GM12878 (cell line): ENCODE measurements around the gene CDH7. TPM values are rescaled to one million over a fixed set of nuclear protein-coding genes. Genes with fewer than 3 reads are reported as not detected.

Source experiments
- ATAC-seq: fragments of 200-7000 bp; cut with Tn5 transposase; 3 replicates; pipeline ENCODE4 v1.9.1; 2020; ENCODE audit warnings: mild to moderate bottlenecking, moderate library complexity
- BruUV-seq: library from RNA; stranded (reverse); fragments of 400-500 nt; replicated peaks from 2 replicates; lab custom pipeline; 2021; lab: Mats Ljungman, UMichigan
- CTCF ChIA-PET: fragments of 300-600 bp; sonication (Branson Sonifier 250); formaldehyde crosslinking; extraction: SDS; loops from one replicate; lab custom pipeline; 2021; ENCODE audit warnings: inconsistent platforms; lab: Yijun Ruan, JAX
- POLR2A ChIA-PET: fragments of 350-600 bp; formaldehyde crosslinking; extraction: SDS; loops from one replicate; lab custom pipeline; 2021; ENCODE audit warnings: inconsistent platforms; lab: Charles Lee
- RAD21 ChIA-PET: fragments of 300-600 bp; sonication (Branson Sonifier 250); formaldehyde crosslinking; loops from one replicate; lab custom pipeline; 2023; ENCODE audit warnings: antibody characterized with exemption; ENCODE audit not compliant: unreplicated experiment; lab: Charles Lee
- SMC1A ChIA-PET: fragments of 300-600 bp; sonication (Branson Sonifier 250); formaldehyde crosslinking; loops from one replicate; lab custom pipeline; 2023; ENCODE audit not compliant: unreplicated experiment, uncharacterized antibody; lab: Charles Lee
- DNase-seq: peaks from one replicate; pipeline ENCODE4 v3.0.0-alpha.2; 2011; ENCODE audit warnings: low read depth, low spot score
- FAIRE-seq: peaks from 3 replicates; lab custom pipeline; 2011; peaks lifted over from hg19 to GRCh38; lab: Jason Lieb, UNC
- H2AFZ ChIP-seq: 2 replicates; pipeline ENCODE4 v1.6.0; 2011; ENCODE audit warnings: low read depth, low read length, control low read depth; ENCODE audit not compliant: control insufficient read depth
- H3K27ac ChIP-seq: 2 replicates; pipeline ENCODE4 v1.5.1; 2011; ENCODE audit warnings: control low read depth; ENCODE audit not compliant: control insufficient read depth, insufficient read depth
- H3K27me3 ChIP-seq, 2 experiments: replicated peaks in 1 of 2; 2 replicates each; pipeline versions ENCODE4 v1.6.0 to v1.6.1; 2011; ENCODE audit warnings: low read length in 1 of 2; ENCODE audit not compliant: control insufficient read depth in 2 of 2, insufficient read depth in 2 of 2
- H3K36me3 ChIP-seq, 2 experiments: 2 replicates each; pipeline ENCODE4 v1.5.1; 2011; ENCODE audit warnings: low read length in 1 of 2; ENCODE audit not compliant: control insufficient read depth in 2 of 2, insufficient read depth in 2 of 2
- H3K4me1 ChIP-seq: 2 replicates; pipeline ENCODE4 v1.6.1; 2011; ENCODE audit warnings: mild to moderate bottlenecking, low read length, moderate library complexity, mixed read lengths; ENCODE audit not compliant: control insufficient read depth, insufficient read depth
- H3K4me2 ChIP-seq: 2 replicates; pipeline ENCODE4 v1.6.0; 2011; ENCODE audit warnings: control low read depth; ENCODE audit not compliant: control insufficient read depth, insufficient read depth
- H3K4me3 ChIP-seq: fragments of 200-600 bp; sonication (generic); 2 replicates; pipeline ENCODE4 v1.5.1; 2016
- H3K79me2 ChIP-seq: 2 replicates; pipeline ENCODE4 v1.6.0; 2011; ENCODE audit warnings: low read length; ENCODE audit not compliant: control insufficient read depth, insufficient read depth
- H3K9ac ChIP-seq: 2 replicates; pipeline ENCODE4 v1.8.0; 2011; ENCODE audit warnings: low read length, control low read depth, mixed read lengths; ENCODE audit not compliant: control insufficient read depth, insufficient read depth
- H3K9me3 ChIP-seq: replicated peaks from 3 replicates; pipeline ENCODE4 v1.5.1; 2011; ENCODE audit warnings: mild to moderate bottlenecking, low read length; ENCODE audit not compliant: control insufficient read depth, insufficient read depth
- H4K20me1 ChIP-seq: 2 replicates; pipeline ENCODE4 v1.6.0; 2011; ENCODE audit not compliant: control insufficient read depth, insufficient read depth
- BCL11A ChIP-seq: IDR thresholded peaks from 2 replicates; pipeline ENCODE4 v1.6.1; 2011; ENCODE audit warnings: low read depth, low read length
- BHLHE40 ChIP-seq, 2 experiments: fragments of 450-650 bp in 1 of 2; IDR thresholded peaks; 2 replicates each; pipeline ENCODE4 v1.6.1; 2011 to 2017; ENCODE audit warnings: low read depth in 2 of 2, borderline replicate concordance in 1 of 2, improper control_type of control experiment in 1 of 2, low read length in 1 of 2, mild to moderate bottlenecking in 1 of 2
- CBFB ChIP-seq: IDR thresholded peaks from 2 replicates; pipeline ENCODE4 v1.6.1; 2016; ENCODE audit warnings: antibody characterized with exemption, low read depth
- KAT2A ChIP-seq: conservative IDR thresholded peaks from 2 replicates; pipeline ENCODE4 v1.6.1; 2011; ENCODE audit warnings: low read depth, low read length; ENCODE audit not compliant: control insufficient read depth
- PAX5 ChIP-seq: IDR thresholded peaks from 2 replicates; pipeline ENCODE4 v1.6.1; 2011; ENCODE audit warnings: low read depth, low read length, borderline replicate concordance
- WGBS: methylation state at CpG from one replicate; pipeline ENCODE4 v1.1.6; 2016; ENCODE audit warnings: low lambda C conversion rate; ENCODE audit not compliant: insufficient replicate concordance, insufficient coverage; ENCODE audit errors: missing lambda C conversion rate; 5-methylcytosine and 5-hydroxymethylcytosine counted together
- in situ Hi-C: fragments of 300-500 bp; cut with MboI; formaldehyde crosslinking; loops from 9 replicates; pipeline ENCODE4 v1.14.3; 2018; ENCODE audit warnings: mixed read lengths
- intact Hi-C: fragments of 100-400 bp; cut with micrococcal nuclease; formaldehyde crosslinking; loops from one replicate; pipeline ENCODE4 v1.14.2; 2022; ENCODE audit not compliant: unreplicated experiment
- polyA plus RNA-seq, 11 experiments: library from polyadenylated mRNA; depleted of rRNA in 4 of 11; unstranded in 6 of 11; stranded (reverse) in 5 of 11; fragments of >200 nt; fragmentation: Nextera tagmentation in 4 of 11; fragmentation: Illumina TruSeq in 1 of 11; extraction: Ambion mirVana in 4 of 11; extraction: Trizol in 1 of 11; gene quantifications; 1 replicate in 1 of 11; 2 replicates in 10 of 11; pipeline versions ENCODE4 v1.2.1 to v1.2.3, GENCODE V29; 2011 to 2016; ENCODE audit warnings: inconsistent platforms in 2 of 11, missing spikeins in 2 of 11, low read depth in 1 of 11
- total RNA-seq, 4 experiments: library from RNA; depleted of rRNA in 3 of 4; stranded (reverse); fragments of >200 nt in 3 of 4; fragmentation: Illumina TruSeq in 1 of 4; extraction: Trizol in 1 of 4; gene quantifications; 2 replicates each; pipeline versions ENCODE4 v1.2.1 to v1.2.3, GENCODE V29; 2013 to 2021
- TF ChIP-seq, protein P1 (sequence below): IDR thresholded peaks from 2 replicates; pipeline ENCODE4 v1.6.1; 2011; ENCODE audit warnings: borderline replicate concordance, low read depth, mild to moderate bottlenecking, moderate library complexity, mixed read lengths, low read length; ENCODE audit not compliant: insufficient read depth; ENCODE audit errors: extremely low read length
- TF ChIP-seq, protein P2 (sequence below): fragments of 450-650 bp; IDR thresholded peaks from 2 replicates; pipeline ENCODE4 v1.6.1; 2016; ENCODE audit warnings: mild to moderate bottlenecking, moderate library complexity, borderline replicate concordance

Gene CDH7
- total and polyA plus RNA-seq, 10 of the 15 experiments (the other 5 are each of a cell fraction or from before 2014, with no cell fraction given) = 0.03 TPM; not detected in 9

DNA sequence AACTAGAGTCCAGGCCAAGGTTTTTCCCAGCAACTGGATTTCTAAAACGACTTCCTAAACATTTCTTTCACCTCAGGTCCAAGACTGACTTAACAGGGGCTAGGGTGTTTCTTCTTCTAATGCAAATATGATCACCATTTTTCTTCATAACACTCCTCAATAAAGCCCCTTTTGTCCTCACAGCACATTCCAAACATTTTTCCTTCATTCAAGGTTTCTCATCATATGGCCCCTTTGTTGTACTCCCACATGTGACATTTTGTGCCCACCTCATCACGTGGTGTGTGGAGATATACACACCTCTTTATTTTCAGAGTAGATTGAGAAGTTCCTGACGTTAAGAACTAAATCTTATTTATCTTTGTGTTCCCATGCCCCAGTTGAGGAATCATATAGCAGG lies 3.9 kb upstream of the CDH7 start (continued):
- TF ChIP-seq CBFB (no peak), PAX5 (no peak), BHLHE40 (IDR thresholded peaks at IDR 0.05; ENCODE audit: borderline replicate concordance in 1 of 2, low read depth in 2 of 2, low read length in 1 of 2) (no peak)

DNA sequence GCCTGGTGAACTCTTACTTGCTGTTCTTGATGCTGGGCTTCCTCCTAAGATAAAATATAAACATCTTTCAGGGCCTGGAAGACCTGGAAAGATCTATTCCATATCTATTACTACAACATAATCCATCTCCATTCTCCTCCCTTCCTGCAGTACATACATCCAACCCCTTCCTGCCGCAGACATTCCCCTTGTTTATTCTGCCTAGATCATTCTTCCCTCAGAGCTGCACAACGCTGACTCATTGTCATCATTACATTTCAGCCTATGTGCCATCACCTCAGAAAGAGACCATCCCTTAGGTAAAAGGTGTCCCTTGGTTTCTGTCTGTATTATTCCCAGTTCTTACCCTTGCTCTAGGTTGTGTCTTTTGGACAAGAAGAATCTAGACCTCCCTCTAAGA lies 2.5 kb upstream of the CDH7 start:
- H2AFZ ChIP-seq = no peak overlapping the region
- no peak overlapping the region for H3K9ac ChIP-seq
- H3K4me3 ChIP-seq = no peak overlapping the region
- H3K27me3 ChIP-seq = peaks cover 0 to 2% of the 10 kb centered on the region in 2 experiments; a peak in 2 of 4 replicates
- WGBS = 11% methylated on average over 2 of the region's 2 CpGs
- H3K9me3 ChIP-seq = no peaks in the 10 kb centered on the region
- DNase-seq (no peak), FAIRE-seq (no peak), ATAC-seq (no peak)
- in situ Hi-C loops (no loop called here), intact Hi-C loops (no loop called here)
- H3K79me2 ChIP-seq = no peaks in the 10 kb centered on the region
- SMC1A ChIA-PET = interaction anchor here (1.3 kb wide), 1 partner anchor 15 kb away, joined by 3 read pairs; no protein-coding TSS in a partner anchor
- POLR2A ChIA-PET = no interaction called here
- no peak overlapping the region for H3K27ac ChIP-seq
- H3K4me2 ChIP-seq = no peak overlapping the region
- TF ChIP-seq, protein P1, sequence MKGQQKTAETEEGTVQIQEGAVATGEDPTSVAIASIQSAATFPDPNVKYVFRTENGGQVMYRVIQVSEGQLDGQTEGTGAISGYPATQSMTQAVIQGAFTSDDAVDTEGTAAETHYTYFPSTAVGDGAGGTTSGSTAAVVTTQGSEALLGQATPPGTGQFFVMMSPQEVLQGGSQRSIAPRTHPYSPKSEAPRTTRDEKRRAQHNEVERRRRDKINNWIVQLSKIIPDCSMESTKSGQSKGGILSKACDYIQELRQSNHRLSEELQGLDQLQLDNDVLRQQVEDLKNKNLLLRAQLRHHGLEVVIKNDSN = no peak
- no peak for TF ChIP-seq BCL11A
- no peak for TF ChIP-seq KAT2A
- TF ChIP-seq, protein P2, sequence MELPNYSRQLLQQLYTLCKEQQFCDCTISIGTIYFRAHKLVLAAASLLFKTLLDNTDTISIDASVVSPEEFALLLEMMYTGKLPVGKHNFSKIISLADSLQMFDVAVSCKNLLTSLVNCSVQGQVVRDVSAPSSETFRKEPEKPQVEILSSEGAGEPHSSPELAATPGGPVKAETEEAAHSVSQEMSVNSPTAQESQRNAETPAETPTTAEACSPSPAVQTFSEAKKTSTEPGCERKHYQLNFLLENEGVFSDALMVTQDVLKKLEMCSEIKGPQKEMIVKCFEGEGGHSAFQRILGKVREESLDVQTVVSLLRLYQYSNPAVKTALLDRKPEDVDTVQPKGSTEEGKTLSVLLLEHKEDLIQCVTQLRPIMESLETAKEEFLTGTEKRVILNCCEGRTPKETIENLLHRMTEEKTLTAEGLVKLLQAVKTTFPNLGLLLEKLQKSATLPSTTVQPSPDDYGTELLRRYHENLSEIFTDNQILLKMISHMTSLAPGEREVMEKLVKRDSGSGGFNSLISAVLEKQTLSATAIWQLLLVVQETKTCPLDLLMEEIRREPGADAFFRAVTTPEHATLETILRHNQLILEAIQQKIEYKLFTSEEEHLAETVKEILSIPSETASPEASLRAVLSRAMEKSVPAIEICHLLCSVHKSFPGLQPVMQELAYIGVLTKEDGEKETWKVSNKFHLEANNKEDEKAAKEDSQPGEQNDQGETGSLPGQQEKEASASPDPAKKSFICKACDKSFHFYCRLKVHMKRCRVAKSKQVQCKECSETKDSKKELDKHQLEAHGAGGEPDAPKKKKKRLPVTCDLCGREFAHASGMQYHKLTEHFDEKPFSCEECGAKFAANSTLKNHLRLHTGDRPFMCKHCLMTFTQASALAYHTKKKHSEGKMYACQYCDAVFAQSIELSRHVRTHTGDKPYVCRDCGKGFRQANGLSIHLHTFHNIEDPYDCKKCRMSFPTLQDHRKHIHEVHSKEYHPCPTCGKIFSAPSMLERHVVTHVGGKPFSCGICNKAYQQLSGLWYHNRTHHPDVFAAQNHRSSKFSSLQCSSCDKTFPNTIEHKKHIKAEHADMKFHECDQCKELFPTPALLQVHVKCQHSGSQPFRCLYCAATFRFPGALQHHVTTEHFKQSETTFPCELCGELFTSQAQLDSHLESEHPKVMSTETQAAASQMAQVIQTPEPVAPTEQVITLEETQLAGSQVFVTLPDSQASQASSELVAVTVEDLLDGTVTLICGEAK = no peak
- no peaks in the 10 kb centered on the region for H4K20me1 ChIP-seq
- H3K36me3 ChIP-seq = no peaks in the 10 kb centered on the region
- CTCF ChIA-PET = no interaction called here
- H3K4me1 ChIP-seq = no peaks in the 10 kb centered on the region
- no TSS peak for BruUV-seq
- RAD21 ChIA-PET = no interaction called here
